Transverse colon (tissue), 4 donors: ENCODE measurements around the gene RHBDL2. TPM values are rescaled to one million over a fixed set of nuclear protein-coding genes. Genes with fewer than 3 reads are reported as not detected.

Experiments used
- DNase-seq: peaks from one replicate; pipeline ENCODE4 v3.0.0-alpha.2; 2019
- H3K27ac ChIP-seq, 4 donors: fragments of 200-600 bp; sonication (generic); 2 replicates each; pipeline ENCODE4 v1.5.1; 2016 to 2018; ENCODE audit warnings: inconsistent platforms in 4 of 4
- H3K27me3 ChIP-seq: fragments of 200-600 bp; sonication (generic); 2 replicates; pipeline ENCODE4 v1.5.1; 2017; ENCODE audit warnings: inconsistent platforms
- H3K36me3 ChIP-seq, 4 donors: fragments of 200-600 bp; sonication (generic); 2 replicates each; pipeline ENCODE4 v1.5.1; 2017 to 2019; ENCODE audit warnings: inconsistent platforms in 4 of 4
- H3K4me1 ChIP-seq, 4 donors: fragments of 200-600 bp; sonication (generic); 2 replicates each; pipeline ENCODE4 v1.5.1; 2017 to 2020; ENCODE audit warnings: inconsistent platforms in 4 of 4
- H3K4me3 ChIP-seq, 4 donors: fragments of 200-600 bp; sonication (generic); 1 replicate in 1 of 4; 2 replicates in 3 of 4; pipeline versions ENCODE4 v1.5.1 to v1.6.1; 2017 to 2019; ENCODE audit warnings: inconsistent platforms in 4 of 4
- H3K9me3 ChIP-seq, 2 donors: fragments of 200-600 bp; sonication (generic); 2 replicates each; pipeline ENCODE4 v1.5.1; 2017 to 2019; ENCODE audit warnings: inconsistent platforms in 2 of 2
- EP300 ChIP-seq: sonication (generic); formaldehyde crosslinking; IDR thresholded peaks from one replicate; pipeline ENCODE4 v1.6.1; 2017; ENCODE audit warnings: antibody characterized with exemption, low read depth
- POLR2A ChIP-seq: fragments of 450-650 bp; IDR thresholded peaks from one replicate; pipeline ENCODE4 v1.6.1; 2016; ENCODE audit warnings: antibody characterized with exemption, mild to moderate bottlenecking, moderate library complexity
- POLR2AphosphoS5 ChIP-seq, 3 donors: sonication (generic); formaldehyde crosslinking; IDR thresholded peaks; one replicate each; pipeline ENCODE4 v1.6.1; 2016; ENCODE audit warnings: antibody characterized with exemption in 3 of 3
- WGBS, 2 donors: methylation state at CpG; one replicate each; pipeline ENCODE4 v1.1.5; 2018; ENCODE audit warnings: low coverage in 1 of 2; 5-methylcytosine and 5-hydroxymethylcytosine counted together
- in situ Hi-C, 4 donors: fragments of 200-750 bp; cut with MboI; loops; one replicate each; pipeline versions ENCODE4 v1.15.0 to v1.15.1; 2017; ENCODE audit warnings: low sequenced_read_pairs in 3 of 4, low pct_ligation_motif_present in 1 of 4, low pct_unique_long_range_greater_than_20kb in 1 of 4
- intact Hi-C: fragments of 100-400 bp; cut with DNase I; formaldehyde crosslinking; loops from one replicate; pipeline ENCODE4 v1.15.1; 2023; ENCODE audit warnings: low total_unique reads
- total RNA-seq, 4 donors: library from RNA; depleted of rRNA; stranded (reverse); fragments of >200 nt; gene quantifications; one replicate each; pipeline ENCODE4 v1.1.0, GENCODE V29; 2016
- TF ChIP-seq, protein P1 (sequence below), 5 experiments: fragments of 200-600 bp in 3 of 5; fragments of 450-650 bp in 2 of 5; sonication (generic) in 3 of 5; IDR thresholded peaks; 1 replicate in 2 of 5; 2 replicates in 3 of 5; pipeline ENCODE4 v1.5.1; 2016 to 2017; ENCODE audit warnings: antibody characterized with exemption in 5 of 5, inconsistent platforms in 3 of 5, mild to moderate bottlenecking in 2 of 5, moderate library complexity in 1 of 5

RHBDL2 gene
- total RNA-seq, 4 donors from 2014 or later = 3.7 to 22.5 (median 17.6) TPM

DNA sequence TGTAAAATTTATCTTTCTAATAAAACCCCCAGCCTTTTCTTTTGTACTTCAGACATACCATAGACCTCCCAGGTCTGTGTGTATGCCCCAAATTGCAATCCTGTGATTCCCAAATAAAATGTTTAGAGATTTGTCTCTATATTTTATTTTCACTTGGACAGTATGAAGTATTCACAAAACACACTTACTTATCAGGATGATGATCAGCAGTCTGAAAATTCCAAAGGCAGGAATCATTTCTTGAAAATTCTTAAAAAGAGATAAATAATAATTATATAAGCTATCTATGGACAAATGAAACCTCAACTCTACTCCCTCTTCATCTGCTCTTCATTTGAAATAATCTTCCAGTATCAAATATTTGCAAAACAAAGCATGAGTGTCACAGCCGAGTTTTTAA lies 48.7 kb downstream of the RHBDL2 start:
- WGBS, 2 donors = 78 to 79% methylated on average over 1 of the region's 1 CpG
- in situ Hi-C loops (loop anchor here in 1 of 4 donors (25.0 kb wide), 1 partner anchor 169 kb away; no protein-coding TSS in a partner anchor), intact Hi-C loops (no loop called here)
- Histone ChIP-seq H3K36me3 (no peaks in the 10 kb centered on the region), H3K9me3 (no peaks in the 10 kb centered on the region), H3K27ac (no peak overlapping the region), H3K4me3 (no peak overlapping the region), H3K27me3 (no peaks in the 10 kb centered on the region), H3K4me1 (no peaks in the 10 kb centered on the region)
- TF ChIP-seq POLR2AphosphoS5 (IDR thresholded peaks at IDR 0.05) = no peak
- TF ChIP-seq POLR2A = no peak
- TF ChIP-seq, protein P1, sequence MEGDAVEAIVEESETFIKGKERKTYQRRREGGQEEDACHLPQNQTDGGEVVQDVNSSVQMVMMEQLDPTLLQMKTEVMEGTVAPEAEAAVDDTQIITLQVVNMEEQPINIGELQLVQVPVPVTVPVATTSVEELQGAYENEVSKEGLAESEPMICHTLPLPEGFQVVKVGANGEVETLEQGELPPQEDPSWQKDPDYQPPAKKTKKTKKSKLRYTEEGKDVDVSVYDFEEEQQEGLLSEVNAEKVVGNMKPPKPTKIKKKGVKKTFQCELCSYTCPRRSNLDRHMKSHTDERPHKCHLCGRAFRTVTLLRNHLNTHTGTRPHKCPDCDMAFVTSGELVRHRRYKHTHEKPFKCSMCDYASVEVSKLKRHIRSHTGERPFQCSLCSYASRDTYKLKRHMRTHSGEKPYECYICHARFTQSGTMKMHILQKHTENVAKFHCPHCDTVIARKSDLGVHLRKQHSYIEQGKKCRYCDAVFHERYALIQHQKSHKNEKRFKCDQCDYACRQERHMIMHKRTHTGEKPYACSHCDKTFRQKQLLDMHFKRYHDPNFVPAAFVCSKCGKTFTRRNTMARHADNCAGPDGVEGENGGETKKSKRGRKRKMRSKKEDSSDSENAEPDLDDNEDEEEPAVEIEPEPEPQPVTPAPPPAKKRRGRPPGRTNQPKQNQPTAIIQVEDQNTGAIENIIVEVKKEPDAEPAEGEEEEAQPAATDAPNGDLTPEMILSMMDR (IDR thresholded peaks at IDR 0.05) = no peak
- TF ChIP-seq EP300 = no peak
- DNase-seq = no peak

DNA sequence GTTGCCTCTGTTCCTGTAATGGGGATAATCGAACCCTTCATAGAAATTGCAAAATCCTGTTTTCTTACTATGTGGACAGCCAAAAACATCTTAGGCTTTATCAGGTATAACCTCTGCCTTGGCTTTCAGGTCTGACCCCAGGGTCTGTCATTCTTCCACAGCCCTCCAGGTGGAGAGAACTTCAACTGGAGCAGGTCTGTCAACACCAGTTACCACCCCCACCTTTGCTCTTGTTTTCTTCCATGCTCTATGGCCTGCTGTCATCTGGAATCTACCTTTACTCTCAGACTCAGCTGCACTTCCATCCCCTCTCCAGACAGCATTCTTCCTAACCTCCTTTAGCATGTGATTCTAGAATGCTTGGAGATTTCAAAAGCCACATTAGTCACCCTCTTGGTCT lies 49.9 kb downstream of the RHBDL2 start:
- intact Hi-C loops = no loop called here
- Histone ChIP-seq H3K36me3 (no peaks in the 10 kb centered on the region), H3K9me3 (no peaks in the 10 kb centered on the region), H3K4me3 (no peak overlapping the region), H3K4me1 (no peaks in the 10 kb centered on the region), H3K27me3 (no peaks in the 10 kb centered on the region), H3K27ac (no peak overlapping the region)
- no peak for TF ChIP-seq POLR2AphosphoS5 (IDR thresholded peaks at IDR 0.05)
- TF ChIP-seq EP300 = no peak
- TF ChIP-seq POLR2A = no peak
- TF ChIP-seq, protein P1 (IDR thresholded peaks at IDR 0.05) = no peak
- WGBS, 2 donors = 75 to 100% methylated on average over 1 of the region's 1 CpG
- no peak for DNase-seq
- in situ Hi-C loops = loop anchor here in 1 of 4 donors (25.0 kb wide), 1 partner anchor 171 kb away; no protein-coding TSS in a partner anchor

DNA sequence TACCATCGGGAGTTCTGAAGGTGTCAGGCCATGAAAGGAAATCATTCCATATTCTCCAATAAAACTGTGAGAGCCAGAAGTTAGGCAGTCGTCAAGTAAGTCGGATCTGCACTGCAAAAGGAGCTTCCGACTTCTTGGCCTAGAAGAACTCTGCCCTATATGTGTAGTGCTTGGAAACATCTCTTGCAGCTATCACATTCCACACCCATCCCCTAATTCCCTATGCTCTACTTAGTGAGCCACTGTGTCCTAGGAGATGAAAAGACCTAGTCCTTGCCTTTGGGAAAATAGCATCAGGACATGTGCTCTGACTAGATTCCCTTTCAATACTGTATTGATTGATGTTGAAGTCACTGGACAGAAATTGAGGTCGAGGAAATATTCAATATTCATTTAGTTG lies 52.0 kb downstream of the RHBDL2 start:
- Histone ChIP-seq H3K9me3 (no peaks in the 10 kb centered on the region), H3K4me1 (no peaks in the 10 kb centered on the region), H3K27me3 (no peaks in the 10 kb centered on the region), H3K4me3 (no peak overlapping the region), H3K27ac (no peak overlapping the region), H3K36me3 (no peaks in the 10 kb centered on the region)
- intact Hi-C loops = loop anchor here (5.0 kb wide), 1 partner anchor 1562 kb away; no protein-coding TSS in a partner anchor
- in situ Hi-C loops = loop anchor here in 1 of 4 donors (25.0 kb wide), 1 partner anchor 173 kb away; no protein-coding TSS in a partner anchor
- WGBS, 2 donors = 77 to 84% methylated on average over 3 to 5 of the region's 5 CpGs
- no peak for DNase-seq
- TF ChIP-seq, protein P1 (IDR thresholded peaks at IDR 0.05) = no peak
- no peak for TF ChIP-seq EP300

DNA sequence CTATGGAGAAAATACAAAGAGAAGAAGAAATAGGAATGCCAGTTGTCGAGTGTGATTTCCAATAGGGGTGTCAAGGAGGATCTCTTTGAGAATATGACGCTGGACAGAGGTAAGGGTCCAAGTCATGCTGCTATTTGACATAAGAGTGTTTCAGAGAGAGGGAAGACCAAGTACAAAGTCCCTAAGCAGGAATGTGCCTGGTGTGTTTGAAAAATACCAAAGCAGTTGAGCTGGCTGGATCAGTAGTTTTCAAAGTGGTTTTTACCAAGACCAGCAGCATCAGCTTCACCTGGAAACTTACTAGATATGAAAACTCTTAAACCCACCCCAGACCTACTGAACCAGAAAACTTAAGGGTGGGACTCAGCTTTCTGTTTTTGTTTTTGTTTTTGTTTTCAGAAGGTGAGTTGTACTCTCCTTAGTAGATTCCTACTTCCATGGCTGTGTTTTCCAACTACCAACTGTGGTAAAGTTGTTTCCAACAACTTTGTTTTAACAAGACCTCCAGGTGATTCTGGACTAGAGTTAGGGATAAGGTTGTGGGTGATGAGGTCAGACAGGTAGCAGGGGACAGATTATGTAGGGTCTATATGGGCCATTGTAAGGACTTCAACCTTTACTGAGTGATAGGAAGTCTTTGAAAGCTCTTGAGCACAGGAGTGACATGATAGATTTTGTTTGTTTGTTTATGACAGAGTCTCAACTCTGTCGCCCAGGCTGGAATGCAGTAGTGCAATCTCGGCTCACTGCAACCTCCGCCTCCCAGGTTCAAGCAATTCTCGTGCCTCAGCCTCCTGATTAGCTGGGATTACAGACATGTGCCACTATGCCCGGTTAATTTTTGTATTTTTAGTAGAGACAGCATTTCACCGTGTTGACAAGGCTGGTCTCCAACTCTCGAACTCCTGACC lies 53.0 kb downstream of the RHBDL2 start:
- in situ Hi-C loops (loop anchor here in 1 of 4 donors (25.0 kb wide), 1 partner anchor 174 kb away; no protein-coding TSS in a partner anchor), intact Hi-C loops (loop anchor here (5.0 kb wide), 1 partner anchor 1561 kb away; no protein-coding TSS in a partner anchor)
- H3K4me1 ChIP-seq = no peaks in the 10 kb centered on the region
- no peaks in the 10 kb centered on the region for H3K9me3 ChIP-seq
- TF ChIP-seq, protein P1 (IDR thresholded peaks at IDR 0.05) = no peak
- TF ChIP-seq POLR2AphosphoS5 (IDR thresholded peaks at IDR 0.05) = no peak
- no peak for TF ChIP-seq EP300
- TF ChIP-seq POLR2A = no peak
- H3K27me3 ChIP-seq = no peaks in the 10 kb centered on the region
- no peak overlapping the region for H3K27ac ChIP-seq
- DNase-seq = no peak
- H3K4me3 ChIP-seq = no peak overlapping the region
- WGBS, 2 donors = 86 to 100% methylated on average over 5 to 9 of the region's 9 CpGs
- no peaks in the 10 kb centered on the region for H3K36me3 ChIP-seq
